ENCODE data around the gene NUAK2.

- TF ChIP-seq CTCF (IDR thresholded peaks at IDR 0.05) (no peak), EP300 (IDR thresholded peaks at IDR 0.05) (no peak), POLR2A (IDR thresholded peaks at IDR 0.05) (peak; percentile 2)
Measured at GRCh38 chr1:205294175-205294917, 27.2 kb downstream of the NUAK2 start.

Data from ovary (tissue), 3 donors.